GM19397 (cell line): Measurements from ENCODE around the gene CTXN2.
A peak's percentile ranks its signal among the peaks of the same experiment; 100 is the strongest.

Experiments
- ATAC-seq: cut with Tn5 transposase; IDR thresholded peaks from one replicate; pipeline ENCODE4 v1.9.1; 2021; ENCODE audit warnings: mild to moderate bottlenecking, moderate library complexity; ENCODE audit not compliant: unreplicated experiment

CTXN2 gene

DNA sequence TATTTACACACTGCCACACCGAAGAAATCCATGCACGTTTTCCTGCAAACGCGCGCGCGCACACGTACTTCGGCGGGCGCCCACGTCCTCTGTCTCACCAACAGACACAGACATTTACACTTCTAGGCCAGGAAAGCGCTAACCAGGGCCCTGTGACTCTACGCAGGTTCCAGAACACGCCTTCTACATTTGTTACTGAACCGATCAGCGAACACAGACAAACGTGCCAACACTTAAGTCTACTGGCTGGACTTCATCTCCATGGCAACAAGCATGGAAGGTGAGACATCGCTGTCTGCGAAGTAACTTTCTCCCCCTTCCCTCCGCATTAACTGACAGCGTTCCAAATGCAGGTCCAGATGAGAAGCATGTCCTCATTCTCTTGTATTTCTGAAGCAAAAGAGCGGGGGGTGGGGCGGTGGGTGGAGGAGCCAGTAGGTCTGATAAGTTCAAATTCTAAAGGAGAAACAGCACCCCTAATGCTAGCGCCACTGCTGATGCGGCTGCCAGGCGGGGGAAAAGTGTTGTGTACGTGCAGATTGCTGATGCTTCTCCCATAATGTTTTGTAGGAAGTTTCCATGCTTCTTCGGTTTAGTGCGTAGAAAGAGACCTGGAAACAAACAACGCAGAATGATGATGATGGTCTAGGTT lies at the start of gene CTXN2:
TSS of gene CTXN2 (plus strand) at position 92 of the 652 bp plus-strand sequence. CDS start 9,636 bp downstream, outside the sequence.
- ATAC-seq: no peak

DNA sequence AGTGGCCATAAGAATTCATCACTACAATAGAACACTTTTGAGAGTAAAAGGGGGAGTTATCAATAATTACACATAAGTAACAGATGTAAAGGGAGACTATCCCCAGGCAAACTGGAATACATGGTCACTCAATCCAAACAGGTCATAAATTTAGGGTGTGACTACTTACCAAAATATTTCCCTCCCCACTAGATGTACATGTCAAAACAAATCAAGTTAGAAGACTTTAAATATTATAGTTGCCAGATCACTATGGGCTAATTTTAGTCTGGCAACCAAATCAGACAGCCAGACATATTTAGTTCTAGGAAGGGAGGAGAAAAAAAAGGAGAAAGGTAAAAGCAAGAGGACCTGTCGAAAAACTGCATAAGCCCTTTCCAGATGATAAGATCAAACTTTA lies 47.6 kb upstream of the CTXN2 start:
- ATAC-seq: no peak

DNA sequence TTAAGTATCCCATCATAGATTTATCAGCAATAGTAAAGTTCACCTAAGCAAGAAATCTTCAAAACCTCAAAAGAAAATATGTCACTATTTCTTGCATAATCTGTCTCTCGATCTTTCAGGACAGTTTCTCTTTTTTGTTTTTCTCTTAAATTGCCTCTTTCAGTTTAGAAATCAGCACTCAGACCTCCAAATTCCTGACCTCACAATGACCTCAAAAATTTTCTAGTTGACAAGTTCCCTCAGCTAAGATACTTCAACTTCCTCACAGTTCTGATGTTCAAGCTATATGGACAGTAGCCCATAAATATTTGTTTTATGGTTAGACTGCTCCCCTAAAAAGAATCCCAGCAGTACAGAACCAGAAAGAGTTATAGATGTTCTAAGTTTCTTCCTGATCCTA lies 46.6 kb upstream of the CTXN2 start:
- no peak for ATAC-seq

DNA sequence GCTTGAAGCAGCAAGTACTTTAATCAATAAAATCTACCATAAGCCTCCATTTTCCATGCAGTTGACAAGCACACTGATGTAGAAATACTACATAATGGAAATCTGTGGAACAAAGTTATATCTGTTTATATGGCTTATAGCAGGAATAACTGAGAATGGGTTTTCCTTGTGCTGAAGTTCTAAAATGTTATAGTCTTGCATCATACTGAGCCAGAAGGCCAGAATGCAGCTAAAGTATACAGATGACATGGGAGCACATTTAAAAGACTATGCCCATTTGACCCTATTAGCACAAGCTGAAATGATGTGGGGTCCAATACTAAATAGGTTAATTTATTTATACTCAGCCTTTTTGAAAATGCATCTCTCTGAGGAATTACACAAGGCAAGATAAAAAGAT lies 45.5 kb upstream of the CTXN2 start:
- no peak for ATAC-seq

DNA sequence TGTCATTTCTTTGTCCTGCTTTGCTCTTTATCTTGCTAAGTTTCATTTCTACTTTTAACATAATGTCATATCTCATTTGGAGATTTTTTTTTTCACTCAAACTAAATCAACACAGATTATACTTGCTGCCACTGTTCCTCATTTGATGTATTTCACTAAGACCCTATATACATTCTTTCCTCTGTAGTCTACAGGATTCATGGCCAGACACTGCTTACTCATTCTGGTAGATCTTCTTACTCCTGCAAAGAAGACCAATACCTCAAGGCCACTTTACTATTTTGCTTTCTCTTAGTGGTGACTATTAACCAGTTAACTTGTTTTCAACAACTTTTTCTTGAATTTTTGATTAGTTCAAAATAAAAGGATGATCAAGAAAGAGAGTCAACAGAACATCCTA lies 44.1 kb upstream of the CTXN2 start:
- ATAC-seq: no peak

DNA sequence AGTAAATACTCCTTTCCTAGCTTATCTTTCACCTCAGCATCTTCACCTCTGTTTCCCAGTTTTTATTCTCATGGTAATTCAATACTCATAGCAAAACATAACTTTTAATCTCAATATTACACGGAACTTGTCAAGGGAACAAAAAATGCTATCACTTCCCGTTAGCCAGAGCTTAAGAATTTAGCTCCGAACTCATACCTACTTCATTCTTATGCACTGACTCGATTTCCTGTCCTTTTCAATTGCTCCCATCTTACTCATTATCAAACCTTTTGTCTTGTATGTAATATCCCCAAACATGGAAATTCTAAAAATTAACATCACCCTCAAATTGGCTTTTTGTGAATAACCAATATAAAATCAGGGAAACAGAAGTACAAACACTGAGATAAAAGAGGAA lies 41.6 kb upstream of the CTXN2 start:
- ATAC-seq: no peak

DNA sequence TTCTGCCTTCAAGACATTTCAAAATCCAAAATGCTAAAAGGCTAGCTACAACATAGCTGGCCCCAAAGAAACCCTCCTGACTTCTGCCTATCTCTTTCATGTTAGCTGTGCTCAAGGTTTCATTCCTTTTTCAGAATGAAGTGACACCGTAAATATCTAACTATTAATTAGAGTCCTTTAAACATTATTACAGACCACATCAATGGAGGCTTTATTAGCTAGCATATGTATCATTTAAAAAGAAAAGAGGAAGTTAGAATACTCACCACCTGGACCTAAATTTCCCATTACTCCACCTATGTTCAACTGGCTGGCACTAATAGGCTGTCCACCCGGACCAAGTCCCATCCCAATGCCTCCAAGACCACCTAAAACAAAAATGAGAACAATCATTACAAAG lies 37.9 kb upstream of the CTXN2 start:
- no peak for ATAC-seq

DNA sequence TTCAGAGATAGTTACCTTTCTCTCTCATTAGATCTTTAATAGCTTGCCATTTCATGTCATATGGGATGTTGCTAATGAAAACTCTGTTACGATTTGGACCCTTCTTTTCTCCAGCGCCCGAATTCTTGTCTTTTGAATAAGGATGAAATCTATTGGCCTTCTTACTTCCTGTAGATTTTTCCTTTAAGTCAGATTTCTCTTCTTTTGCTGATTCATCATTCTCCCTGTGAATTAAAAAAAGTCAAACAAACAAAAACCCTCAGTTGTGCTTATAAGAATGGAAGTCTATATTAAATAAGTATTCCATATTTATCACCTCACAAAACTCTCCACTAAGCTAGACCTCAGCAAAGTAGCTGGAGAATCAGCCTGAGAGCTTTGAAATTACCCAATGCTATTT lies 22.8 kb upstream of the CTXN2 start:
- ATAC-seq: no peak

DNA sequence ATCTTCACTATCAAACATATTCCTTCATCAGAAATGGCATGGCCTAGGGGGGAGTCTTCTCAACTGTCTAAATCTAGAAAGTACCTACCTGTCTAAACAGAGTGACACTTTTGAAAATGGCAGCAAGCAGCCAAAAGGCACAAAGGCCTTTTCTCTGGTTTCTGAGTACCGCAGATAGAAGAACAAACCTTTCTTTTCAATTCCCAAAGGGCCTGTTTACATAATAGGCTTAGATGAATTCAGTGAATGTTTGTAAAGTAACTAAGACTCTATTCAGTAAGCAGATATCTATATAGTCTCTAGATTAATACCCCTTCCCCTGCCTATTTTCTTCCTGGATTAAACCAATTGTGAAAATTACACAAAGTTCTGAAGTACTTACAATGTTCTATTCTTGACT lies 20.5 kb upstream of the CTXN2 start:
- ATAC-seq: no peak

DNA sequence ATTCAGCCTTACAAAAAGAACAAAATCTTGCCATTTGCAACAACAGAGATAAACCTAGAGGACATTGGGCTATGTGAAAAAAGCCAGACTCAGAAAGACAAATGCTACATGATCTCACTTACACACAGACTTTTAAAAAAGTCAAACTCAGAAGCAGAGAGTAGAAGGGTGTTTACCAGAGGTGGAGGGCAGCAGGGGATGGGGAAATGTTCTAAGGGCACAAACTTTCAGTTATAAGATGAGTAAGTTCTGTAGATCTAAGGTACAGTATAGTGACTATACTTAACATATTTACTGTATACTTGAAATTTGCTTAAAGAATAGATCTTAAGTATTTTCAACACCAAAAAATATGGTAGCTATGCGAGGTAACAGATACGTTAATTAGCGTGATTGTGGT lies 16.3 kb upstream of the CTXN2 start:
- ATAC-seq: no peak

DNA sequence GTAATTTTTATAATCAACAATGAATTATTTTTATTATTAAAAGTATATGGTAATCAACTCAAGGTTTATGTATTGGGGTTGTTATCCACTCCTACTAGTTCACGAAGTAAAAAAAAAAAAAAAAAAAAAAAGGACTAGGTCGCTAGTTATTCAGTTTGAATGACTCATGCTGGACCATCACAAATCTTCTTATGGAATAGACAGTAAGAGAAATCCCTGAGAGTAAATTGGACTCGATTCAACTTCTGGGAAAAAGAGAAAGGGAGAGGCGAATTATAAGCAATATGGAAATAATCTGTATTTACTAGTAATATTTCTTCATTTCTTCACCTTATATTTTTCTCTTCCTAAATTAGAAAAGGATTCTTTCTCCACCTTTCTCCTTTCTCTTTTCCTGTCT lies 15.4 kb upstream of the CTXN2 start:
- no peak for ATAC-seq

DNA sequence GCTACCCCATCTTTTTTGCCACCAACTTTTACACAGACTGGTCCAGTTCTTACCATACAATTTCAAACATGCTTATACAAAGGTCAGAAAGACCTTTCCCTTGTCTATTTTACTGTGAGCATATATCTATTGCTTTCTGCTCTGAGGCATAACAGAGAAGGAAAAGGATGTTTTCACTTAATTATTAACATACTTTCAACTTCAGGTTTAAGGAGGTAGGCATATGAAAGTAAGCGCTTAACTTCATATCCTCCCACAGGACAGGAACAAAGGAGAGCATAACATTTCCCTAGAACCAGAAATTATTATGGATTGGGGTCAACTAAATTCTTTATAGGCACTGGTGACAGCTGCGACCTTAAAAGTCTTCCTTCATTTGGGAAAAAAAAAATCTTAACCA lies 14.5 kb upstream of the CTXN2 start:
- peak; percentile 30 for ATAC-seq

DNA sequence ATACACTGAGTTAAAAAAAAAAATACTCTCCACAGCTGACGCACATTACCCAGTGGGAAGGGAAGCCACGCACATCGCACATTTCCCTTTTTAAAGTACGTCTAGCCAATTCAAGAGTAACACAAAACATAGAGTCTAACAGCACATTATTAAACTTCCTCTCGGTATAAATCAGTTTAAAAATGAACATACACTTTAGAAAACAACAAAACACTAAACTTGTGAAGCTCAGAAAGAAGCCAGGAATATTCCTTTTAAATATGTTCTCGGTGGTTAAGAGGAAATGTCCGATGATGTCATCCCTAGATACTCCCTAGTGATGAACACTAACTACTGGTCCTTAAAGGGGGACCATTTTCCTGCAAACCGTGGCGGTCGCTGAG lies 14.1 kb upstream of the CTXN2 start:
- peak; percentile 48 for ATAC-seq

DNA sequence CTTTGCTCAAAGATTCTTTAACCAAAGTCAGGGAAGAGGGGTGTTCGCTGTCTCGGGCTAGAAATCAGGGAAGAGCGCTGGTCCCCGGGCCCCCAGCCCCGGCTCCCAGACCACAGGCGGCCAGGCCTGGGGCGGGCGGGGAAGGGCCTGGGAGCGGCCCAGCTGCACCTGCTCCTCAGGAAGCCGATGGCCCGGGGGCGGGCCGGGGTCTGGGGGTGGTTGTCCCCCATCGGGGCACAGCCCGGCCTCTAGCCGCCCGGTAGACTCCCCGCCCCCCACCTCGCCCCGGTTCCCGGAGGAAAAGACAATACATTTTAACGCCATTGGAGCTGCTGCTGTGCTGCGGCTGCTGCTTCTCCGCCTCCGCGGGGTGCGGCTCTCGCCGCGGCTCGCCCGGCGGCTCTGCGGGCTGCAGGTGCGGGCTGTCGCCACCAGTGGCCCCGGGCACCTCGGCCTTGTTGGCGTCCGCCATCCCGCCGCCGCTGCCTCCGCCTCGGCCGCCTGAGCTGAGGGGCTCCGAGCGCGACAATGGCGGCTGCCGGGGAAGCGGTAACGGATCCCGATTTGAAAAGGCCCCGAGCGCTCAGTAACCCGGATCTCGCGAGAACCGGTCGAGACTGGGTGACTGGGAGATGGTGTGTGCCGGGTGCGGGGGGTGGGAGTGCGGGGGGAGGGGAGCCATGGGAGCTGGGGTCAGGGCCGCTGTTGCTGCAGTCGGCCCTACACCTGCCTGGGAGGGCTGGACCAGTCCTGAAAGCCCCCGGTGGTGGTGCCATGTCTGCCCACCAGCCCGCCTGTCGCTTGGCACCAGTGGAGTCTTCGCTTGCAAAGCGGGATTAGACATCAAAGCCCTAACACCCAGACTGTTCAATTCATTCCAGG lies 13.5 kb upstream of the CTXN2 start, which contains the start of gene MYEF2:
TSS of gene MYEF2 (minus strand) at position 530 of the 882 bp plus-strand sequence. CDS start at position 472, 58 bp downstream.
- ATAC-seq: peak; percentile 85

DNA sequence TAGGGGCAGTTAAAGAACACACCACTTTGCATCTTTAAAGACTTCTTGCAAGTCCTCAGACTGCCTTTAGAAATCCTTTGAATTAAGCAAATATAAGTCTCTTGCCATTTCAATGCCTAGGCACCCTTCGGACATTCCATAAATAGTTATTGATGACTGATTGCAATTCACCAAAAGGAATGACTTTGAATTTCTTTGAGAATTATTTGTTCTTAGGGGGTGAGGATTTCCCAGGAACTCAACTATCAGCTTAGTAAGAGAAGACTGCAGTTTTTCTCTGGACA lies 12.9 kb upstream of the CTXN2 start:
- no peak for ATAC-seq

DNA sequence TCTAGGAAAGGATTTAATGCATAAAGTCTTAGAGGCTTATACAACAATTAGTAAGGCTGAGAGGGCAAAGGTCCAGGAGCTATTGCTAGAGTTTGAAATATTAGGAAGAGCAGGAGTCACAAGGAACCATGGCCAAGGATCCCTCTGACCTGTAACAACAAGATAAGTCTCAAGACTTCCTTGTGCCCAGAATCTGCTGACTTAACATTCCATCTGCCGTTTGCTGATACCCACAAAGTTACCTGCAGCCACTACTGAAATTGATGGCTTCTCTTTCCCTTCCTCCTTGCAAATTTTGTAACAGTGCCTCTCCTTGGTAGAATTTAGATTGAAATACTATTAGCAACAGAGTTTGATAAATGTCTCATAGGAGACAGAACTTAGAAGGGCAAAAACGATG lies 8.7 kb upstream of the CTXN2 start:
- ATAC-seq: no peak

DNA sequence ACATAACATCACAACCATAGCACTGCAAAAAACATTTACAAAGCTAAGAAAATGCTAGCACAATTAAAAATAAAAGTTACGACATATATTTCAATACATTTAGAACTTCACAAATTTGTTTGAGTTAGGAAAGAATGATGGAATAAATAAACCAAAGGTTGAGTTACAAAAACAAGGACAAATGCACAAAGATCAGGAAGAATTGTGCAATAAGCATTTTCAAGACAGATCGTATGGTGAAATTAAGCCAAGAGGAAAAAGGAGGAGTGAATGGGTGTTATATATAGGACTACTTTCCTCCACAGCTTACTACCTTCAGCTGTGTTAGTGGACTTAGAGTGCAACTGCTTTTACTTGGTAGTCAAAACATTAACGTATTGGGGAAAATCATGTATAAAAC lies 5.9 kb upstream of the CTXN2 start:
- no peak for ATAC-seq

DNA sequence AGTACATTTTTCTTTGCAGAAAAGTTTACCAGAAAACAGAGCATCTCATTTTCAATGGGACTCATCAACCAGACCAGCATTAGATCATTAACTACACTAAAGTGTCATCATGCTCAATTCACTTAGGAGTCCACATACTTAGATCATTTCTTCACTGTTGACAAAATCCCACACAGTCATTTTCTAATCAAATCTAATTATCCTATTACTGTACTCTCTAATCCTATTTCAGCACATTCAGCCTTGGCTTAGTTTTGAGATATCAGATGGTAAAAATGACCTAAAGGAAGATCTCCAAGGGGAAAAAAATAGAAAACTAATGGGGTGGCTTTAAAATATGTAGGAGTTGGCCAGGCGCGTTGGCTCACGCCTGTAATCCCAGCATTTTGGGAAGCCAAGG lies 5.2 kb upstream of the CTXN2 start:
- ATAC-seq: no peak

DNA sequence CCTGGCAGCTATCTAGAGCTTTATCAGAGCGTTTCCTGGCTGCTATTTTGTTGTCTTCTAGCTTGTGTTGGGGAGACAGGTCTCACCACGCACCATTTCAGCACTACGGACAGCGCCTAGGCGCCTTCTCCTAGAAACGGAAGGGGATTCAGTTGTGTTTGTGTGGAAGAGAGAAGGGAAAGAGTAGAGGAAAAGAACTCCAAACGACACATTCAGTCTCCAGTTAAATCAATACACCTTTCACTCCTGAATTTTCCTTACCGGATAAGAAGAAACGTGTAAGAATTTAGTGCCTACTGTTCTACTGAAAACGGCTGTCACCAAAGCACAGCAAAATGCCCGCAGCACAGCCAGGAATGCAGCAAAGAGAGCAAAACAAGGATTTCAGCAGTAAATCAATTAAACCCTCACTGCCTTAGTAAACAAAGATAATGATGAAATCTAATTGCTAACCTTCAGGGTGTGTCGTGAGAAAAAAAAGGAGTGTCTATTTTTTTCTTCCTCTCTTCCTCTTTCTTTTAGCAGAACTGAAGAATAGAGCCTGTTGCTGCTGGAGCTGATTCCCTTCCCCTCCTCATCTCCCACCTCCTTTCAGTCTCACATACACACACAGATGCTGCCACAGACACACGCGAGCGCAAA lies 412 bp upstream of the CTXN2 start:
- ATAC-seq: no peak

DNA sequence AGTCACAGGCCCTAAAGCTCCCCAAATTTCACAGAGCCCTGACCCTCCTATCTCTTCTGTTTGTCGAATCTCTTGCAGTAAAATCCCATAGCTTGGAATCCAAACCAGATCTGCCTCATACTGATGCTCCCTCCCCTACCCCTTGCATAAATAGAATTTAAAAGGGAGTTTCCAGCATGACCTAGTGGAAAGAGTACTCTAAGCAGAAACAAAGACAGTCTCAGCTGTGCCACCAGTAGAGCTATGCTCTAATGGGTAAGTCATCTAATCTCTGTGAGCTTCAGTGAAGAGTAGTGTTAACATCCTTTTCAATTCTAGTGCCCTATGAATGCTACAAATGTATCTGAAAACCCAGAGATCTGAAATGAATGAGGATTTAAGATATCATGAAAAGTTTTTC lies 10.6 kb downstream of the CTXN2 start:
- ATAC-seq: no peak

DNA sequence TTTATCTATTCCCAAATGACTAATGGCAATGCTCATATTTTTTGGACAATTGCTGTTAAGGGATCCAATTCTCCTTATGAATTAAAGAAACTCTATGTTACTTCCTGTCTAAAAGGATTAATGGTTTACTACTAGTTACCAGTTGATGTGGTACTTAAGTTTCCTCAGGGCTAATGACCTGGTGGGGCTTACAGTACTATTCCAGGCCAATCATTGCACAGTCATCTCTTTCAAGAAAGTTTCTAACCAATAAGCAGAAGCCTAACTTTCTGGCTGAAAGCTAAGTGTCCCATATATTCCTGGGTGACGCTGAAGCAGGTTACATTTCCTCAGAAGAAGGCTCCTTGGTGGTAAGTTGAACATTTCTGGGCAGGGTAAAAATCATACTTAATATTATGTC lies 14.5 kb downstream of the CTXN2 start, which contains the start of gene SLC12A1:
TSS of gene SLC12A1 (plus strand) at position 322 of the 400 bp plus-strand sequence. CDS start 1,418 bp downstream, outside the sequence.
- no peak for ATAC-seq

DNA sequence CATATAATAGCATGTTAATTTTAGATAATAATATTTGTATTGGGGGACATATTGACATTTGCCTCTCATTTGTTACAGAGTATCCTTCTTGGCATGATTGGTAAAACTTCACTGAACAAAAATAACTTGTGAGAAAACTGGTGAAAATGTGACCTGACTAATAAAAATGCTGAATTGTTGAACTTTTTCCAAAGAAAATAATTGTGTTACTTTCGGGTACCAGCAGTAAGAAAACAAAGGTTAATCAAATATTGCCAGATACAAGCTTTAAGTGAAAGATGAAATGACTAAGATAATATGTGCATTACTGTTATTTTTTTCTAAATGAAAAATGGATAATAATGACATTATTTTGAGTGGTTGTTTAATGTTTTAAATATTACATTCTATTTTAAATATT lies 29.8 kb downstream of the CTXN2 start:
- no peak for ATAC-seq
